Omental fat pad (tissue), 4 donors: Measurements from ENCODE around the gene FOXD1. TPM values are rescaled to one million over a fixed set of nuclear protein-coding genes. Genes with fewer than 3 reads are reported as not detected.
"Not testable (repeated sequence)": the region's sequence is repeated elsewhere in the genome, so short reads cannot be mapped to it uniquely, and the experiment has no call there.

Experiments
- ATAC-seq: fragments of 150-250 bp; one replicate; pipeline ENCODE4 v1.9.1; 2016; ENCODE audit warnings: mild to moderate bottlenecking, moderate library complexity; ENCODE audit not compliant: low FRiP score
- DNase-seq: peaks from one replicate; pipeline ENCODE4 v3.0.0-alpha.2; 2019; ENCODE audit warnings: low spot score
- total RNA-seq, 4 donors: library from RNA; depleted of rRNA; stranded (reverse); fragments of >200 nt; gene quantifications; one replicate each; pipeline ENCODE4 v1.1.0, GENCODE V29; 2016
- TF ChIP-seq, protein P1 (sequence below), 3 donors: fragments of 450-650 bp; IDR thresholded peaks; one replicate each; pipeline ENCODE4 v1.5.1; 2016 to 2017; ENCODE audit warnings: antibody characterized with exemption in 3 of 3, mild to moderate bottlenecking in 3 of 3, moderate library complexity in 2 of 3

Gene FOXD1
- total RNA-seq, 4 donors from 2014 or later = 0.63 TPM; not detected in 3

DNA sequence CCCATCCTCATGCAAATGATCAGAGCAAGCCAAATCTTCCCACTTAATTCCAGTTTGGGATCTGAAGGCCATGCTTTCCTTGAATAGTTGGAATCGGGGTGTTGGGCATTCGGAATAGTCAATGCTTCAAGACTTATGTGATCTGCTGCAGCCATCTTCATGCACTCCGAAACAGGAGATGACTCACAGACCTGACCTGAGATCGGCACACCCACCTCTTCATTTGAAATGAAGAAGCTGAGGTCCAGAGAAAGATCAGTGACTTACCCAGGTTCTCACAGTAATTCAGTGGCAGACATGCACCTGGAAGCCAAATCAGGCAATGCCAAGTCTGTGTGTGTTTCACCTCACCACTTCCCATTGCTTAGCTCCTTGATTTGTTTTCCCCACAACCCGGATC lies 33.0 kb downstream of the FOXD1 start:
- TF ChIP-seq, protein P1, sequence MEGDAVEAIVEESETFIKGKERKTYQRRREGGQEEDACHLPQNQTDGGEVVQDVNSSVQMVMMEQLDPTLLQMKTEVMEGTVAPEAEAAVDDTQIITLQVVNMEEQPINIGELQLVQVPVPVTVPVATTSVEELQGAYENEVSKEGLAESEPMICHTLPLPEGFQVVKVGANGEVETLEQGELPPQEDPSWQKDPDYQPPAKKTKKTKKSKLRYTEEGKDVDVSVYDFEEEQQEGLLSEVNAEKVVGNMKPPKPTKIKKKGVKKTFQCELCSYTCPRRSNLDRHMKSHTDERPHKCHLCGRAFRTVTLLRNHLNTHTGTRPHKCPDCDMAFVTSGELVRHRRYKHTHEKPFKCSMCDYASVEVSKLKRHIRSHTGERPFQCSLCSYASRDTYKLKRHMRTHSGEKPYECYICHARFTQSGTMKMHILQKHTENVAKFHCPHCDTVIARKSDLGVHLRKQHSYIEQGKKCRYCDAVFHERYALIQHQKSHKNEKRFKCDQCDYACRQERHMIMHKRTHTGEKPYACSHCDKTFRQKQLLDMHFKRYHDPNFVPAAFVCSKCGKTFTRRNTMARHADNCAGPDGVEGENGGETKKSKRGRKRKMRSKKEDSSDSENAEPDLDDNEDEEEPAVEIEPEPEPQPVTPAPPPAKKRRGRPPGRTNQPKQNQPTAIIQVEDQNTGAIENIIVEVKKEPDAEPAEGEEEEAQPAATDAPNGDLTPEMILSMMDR (IDR thresholded peaks at IDR 0.05) = no peak
- DNase-seq (no peak), ATAC-seq (no peak)

DNA sequence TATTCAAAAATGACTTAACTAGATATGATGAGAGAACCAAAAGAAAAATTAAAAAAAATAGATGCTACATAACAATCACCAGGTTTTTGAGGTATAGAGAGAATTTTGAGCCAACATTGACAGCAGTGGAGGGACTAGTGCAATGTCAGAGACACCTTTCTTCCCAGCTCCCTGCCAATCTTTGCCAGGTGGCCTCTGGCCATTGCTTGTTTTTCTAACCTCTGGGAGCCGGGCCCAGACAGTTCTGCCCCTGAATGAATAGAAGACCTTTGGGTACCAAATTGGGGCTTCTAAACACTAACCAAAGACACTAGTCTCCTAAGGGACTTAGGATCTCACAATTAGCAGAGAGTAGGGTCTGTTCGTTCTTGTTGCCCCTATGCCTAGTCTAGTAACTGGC lies 33.4 kb downstream of the FOXD1 start:
- TF ChIP-seq, protein P1 (IDR thresholded peaks at IDR 0.05) = no peak
- DNase-seq (no peak), ATAC-seq (no peak)

DNA sequence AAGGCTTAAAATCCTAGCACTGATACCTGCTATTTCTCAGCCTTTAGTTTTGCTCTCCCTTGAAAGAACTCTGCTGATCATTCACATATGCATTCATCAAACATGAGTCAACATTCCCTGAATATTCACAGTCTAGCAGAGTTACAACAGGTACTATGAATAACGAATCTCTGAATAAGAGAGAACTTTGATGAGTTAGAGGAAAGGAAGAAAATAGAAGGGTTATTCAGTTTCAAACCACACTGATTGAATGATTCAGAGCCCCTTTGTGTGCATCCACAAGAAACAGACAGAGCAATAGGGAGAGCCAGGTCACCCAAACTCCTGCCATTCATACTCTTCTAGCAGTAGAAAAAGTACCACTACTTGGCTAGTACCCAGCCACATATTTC lies 36.0 kb downstream of the FOXD1 start:
- TF ChIP-seq, protein P1 (IDR thresholded peaks at IDR 0.05) = no peak
- no peak for DNase-seq
- no peak for ATAC-seq

- ATAC-seq (no peak), DNase-seq (no peak)
- TF ChIP-seq, protein P1 (IDR thresholded peaks at IDR 0.05) = no peak
These were observed 36.5 kb downstream of the FOXD1 start for GRCh38 chr5:73411936-73412596.

GRCh38 chr5:73409927-73410326 lies 38.6 kb downstream of the FOXD1 start:
- not testable (repeated sequence) for ATAC-seq, DNase-seq

DNA sequence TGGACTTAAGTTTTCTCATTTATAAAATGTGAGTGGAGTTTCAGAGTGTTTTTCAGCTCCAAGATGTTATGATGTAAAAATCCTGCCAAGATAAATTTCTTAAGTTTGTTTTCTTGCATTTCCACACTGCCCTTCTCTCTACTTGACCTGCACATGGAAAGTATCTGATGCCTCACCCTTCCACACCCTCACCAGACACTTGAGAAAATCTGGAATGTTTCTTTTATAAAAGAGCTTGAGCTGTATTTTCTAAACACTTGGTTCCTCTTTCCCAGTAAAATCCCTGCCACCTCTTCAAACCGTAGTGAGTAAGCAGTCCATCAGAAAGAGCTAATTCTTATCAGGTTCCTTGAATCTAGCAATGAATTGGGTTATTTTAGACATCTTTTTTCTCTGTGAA lies 42.9 kb downstream of the FOXD1 start:
- DNase-seq = no peak
- ATAC-seq = no peak
- TF ChIP-seq, protein P1 (IDR thresholded peaks at IDR 0.05) = no peak

GRCh38 chr5:73399775-73400174 lies 48.8 kb downstream of the FOXD1 start:
- TF ChIP-seq, protein P1 (IDR thresholded peaks at IDR 0.05) = no peak
- ATAC-seq = no peak
- DNase-seq = no peak

Other genes with a start within 250 kb of the FOXD1 start
- 100 to 1,000 TPM; 407 to 480 (median 449) TPM for gene BTF3, start 49.7 kb upstream of the FOXD1 start, total RNA-seq
- gene ANKRA2, start 116.9 kb upstream of the FOXD1 start, total RNA-seq = 10 to 100 TPM; 13.3 to 22.9 (median 16.4) TPM
- 10 to 100 TPM; 24.9 to 51.0 (median 33.3) TPM for gene UTP15, start 117.0 kb upstream of the FOXD1 start, total RNA-seq
- 10 to 100 TPM in 3 of 4 donors, 1 to 10 TPM in 1; 8.2 to 16.5 (median 15.4) TPM for gene ARHGEF28, start 177.4 kb upstream of the FOXD1 start, total RNA-seq